GM12878 (cell line): Measurements from ENCODE around the gene SPINK4. TPM values are rescaled to one million over a fixed set of nuclear protein-coding genes. Genes with fewer than 3 reads are reported as not detected.

Experiments used
- ATAC-seq: fragments of 200-7000 bp; cut with Tn5 transposase; 3 replicates; pipeline ENCODE4 v1.9.1; 2020; ENCODE audit warnings: mild to moderate bottlenecking, moderate library complexity
- BruUV-seq: library from RNA; stranded (reverse); fragments of 400-500 nt; replicated peaks from 2 replicates; lab custom pipeline; 2021; lab: Mats Ljungman, UMichigan
- CTCF ChIA-PET: fragments of 300-600 bp; sonication (Branson Sonifier 250); formaldehyde crosslinking; extraction: SDS; loops from one replicate; lab custom pipeline; 2021; ENCODE audit warnings: inconsistent platforms; lab: Yijun Ruan, JAX
- POLR2A ChIA-PET: fragments of 350-600 bp; formaldehyde crosslinking; extraction: SDS; loops from one replicate; lab custom pipeline; 2021; ENCODE audit warnings: inconsistent platforms; lab: Charles Lee
- RAD21 ChIA-PET: fragments of 300-600 bp; sonication (Branson Sonifier 250); formaldehyde crosslinking; loops from one replicate; lab custom pipeline; 2023; ENCODE audit warnings: antibody characterized with exemption; ENCODE audit not compliant: unreplicated experiment; lab: Charles Lee
- SMC1A ChIA-PET: fragments of 300-600 bp; sonication (Branson Sonifier 250); formaldehyde crosslinking; loops from one replicate; lab custom pipeline; 2023; ENCODE audit not compliant: unreplicated experiment, uncharacterized antibody; lab: Charles Lee
- DNase-seq: peaks from one replicate; pipeline ENCODE4 v3.0.0-alpha.2; 2011; ENCODE audit warnings: low read depth, low spot score
- FAIRE-seq: peaks from 3 replicates; lab custom pipeline; 2011; peaks lifted over from hg19 to GRCh38; lab: Jason Lieb, UNC
- H2AFZ ChIP-seq: 2 replicates; pipeline ENCODE4 v1.6.0; 2011; ENCODE audit warnings: low read depth, low read length, control low read depth; ENCODE audit not compliant: control insufficient read depth
- H3K27ac ChIP-seq: 2 replicates; pipeline ENCODE4 v1.5.1; 2011; ENCODE audit warnings: control low read depth; ENCODE audit not compliant: control insufficient read depth, insufficient read depth
- H3K27me3 ChIP-seq, 2 experiments: replicated peaks in 1 of 2; 2 replicates each; pipeline versions ENCODE4 v1.6.0 to v1.6.1; 2011; ENCODE audit warnings: low read length in 1 of 2; ENCODE audit not compliant: control insufficient read depth in 2 of 2, insufficient read depth in 2 of 2
- H3K36me3 ChIP-seq, 2 experiments: 2 replicates each; pipeline ENCODE4 v1.5.1; 2011; ENCODE audit warnings: low read length in 1 of 2; ENCODE audit not compliant: control insufficient read depth in 2 of 2, insufficient read depth in 2 of 2
- H3K4me1 ChIP-seq: 2 replicates; pipeline ENCODE4 v1.6.1; 2011; ENCODE audit warnings: mild to moderate bottlenecking, low read length, moderate library complexity, mixed read lengths; ENCODE audit not compliant: control insufficient read depth, insufficient read depth
- H3K4me2 ChIP-seq: 2 replicates; pipeline ENCODE4 v1.6.0; 2011; ENCODE audit warnings: control low read depth; ENCODE audit not compliant: control insufficient read depth, insufficient read depth
- H3K4me3 ChIP-seq: fragments of 200-600 bp; sonication (generic); 2 replicates; pipeline ENCODE4 v1.5.1; 2016
- H3K79me2 ChIP-seq: 2 replicates; pipeline ENCODE4 v1.6.0; 2011; ENCODE audit warnings: low read length; ENCODE audit not compliant: control insufficient read depth, insufficient read depth
- H3K9ac ChIP-seq: 2 replicates; pipeline ENCODE4 v1.8.0; 2011; ENCODE audit warnings: low read length, control low read depth, mixed read lengths; ENCODE audit not compliant: control insufficient read depth, insufficient read depth
- H3K9me3 ChIP-seq: replicated peaks from 3 replicates; pipeline ENCODE4 v1.5.1; 2011; ENCODE audit warnings: mild to moderate bottlenecking, low read length; ENCODE audit not compliant: control insufficient read depth, insufficient read depth
- H4K20me1 ChIP-seq: 2 replicates; pipeline ENCODE4 v1.6.0; 2011; ENCODE audit not compliant: control insufficient read depth, insufficient read depth
- BCL11A ChIP-seq: IDR thresholded peaks from 2 replicates; pipeline ENCODE4 v1.6.1; 2011; ENCODE audit warnings: low read depth, low read length
- CHD4 ChIP-seq: fragments of 200-600 bp; sonication (generic); IDR thresholded peaks from 2 replicates; pipeline ENCODE4 v1.6.1; 2016; ENCODE audit warnings: mild to moderate bottlenecking
- HDAC6 ChIP-seq: fragments of 200-600 bp; sonication (generic); IDR thresholded peaks from one replicate; pipeline ENCODE4 v1.8.0; 2017; ENCODE audit warnings: antibody characterized with exemption; ENCODE audit not compliant: unreplicated experiment
- KAT2A ChIP-seq: conservative IDR thresholded peaks from 2 replicates; pipeline ENCODE4 v1.6.1; 2011; ENCODE audit warnings: low read depth, low read length; ENCODE audit not compliant: control insufficient read depth
- LARP7 ChIP-seq: fragments of 450-650 bp; IDR thresholded peaks from 2 replicates; pipeline ENCODE4 v1.6.1; 2017; ENCODE audit warnings: mild to moderate bottlenecking
- PAX8 ChIP-seq: fragments of 450-650 bp; IDR thresholded peaks from 2 replicates; pipeline ENCODE4 v1.6.1; 2017; ENCODE audit warnings: mild to moderate bottlenecking, moderate library complexity
- PML ChIP-seq: IDR thresholded peaks from 2 replicates; pipeline ENCODE4 v1.6.1; 2012; ENCODE audit warnings: low read length, inconsistent platforms
- RBBP5 ChIP-seq: fragments of 200-600 bp; sonication (generic); conservative IDR thresholded peaks from 2 replicates; pipeline ENCODE4 v1.6.1; 2016
- RFX5 ChIP-seq: IDR thresholded peaks from 2 replicates; pipeline ENCODE4 v1.6.1; 2011; ENCODE audit warnings: low read depth, low read length, improper control_type of control experiment
- SIX5 ChIP-seq: IDR thresholded peaks from 2 replicates; pipeline ENCODE4 v1.6.1; 2011; ENCODE audit warnings: mild to moderate bottlenecking, low read depth, low read length, moderate library complexity; ENCODE audit not compliant: severe bottlenecking
- SUPT20H ChIP-seq: IDR thresholded peaks from 2 replicates; pipeline ENCODE4 v1.6.1; 2011; ENCODE audit warnings: low read depth, mild to moderate bottlenecking, low read length, moderate library complexity, borderline replicate concordance; ENCODE audit not compliant: control insufficient read depth
- ZNF384 ChIP-seq: IDR thresholded peaks from 2 replicates; pipeline ENCODE4 v1.6.1; 2012; ENCODE audit warnings: low read depth, mild to moderate bottlenecking, low read length, improper control_type of control experiment, borderline replicate concordance
- ZNF622 ChIP-seq: fragments of 450-650 bp; IDR thresholded peaks from 2 replicates; pipeline ENCODE4 v1.6.1; 2017; ENCODE audit warnings: mild to moderate bottlenecking, inconsistent platforms
- WGBS: methylation state at CpG from one replicate; pipeline ENCODE4 v1.1.6; 2016; ENCODE audit warnings: low lambda C conversion rate; ENCODE audit not compliant: insufficient replicate concordance, insufficient coverage; ENCODE audit errors: missing lambda C conversion rate; 5-methylcytosine and 5-hydroxymethylcytosine counted together
- in situ Hi-C: fragments of 300-500 bp; cut with MboI; formaldehyde crosslinking; loops from 9 replicates; pipeline ENCODE4 v1.14.3; 2018; ENCODE audit warnings: mixed read lengths
- intact Hi-C: fragments of 100-400 bp; cut with micrococcal nuclease; formaldehyde crosslinking; loops from one replicate; pipeline ENCODE4 v1.14.2; 2022; ENCODE audit not compliant: unreplicated experiment
- polyA plus RNA-seq, 11 experiments: library from polyadenylated mRNA; depleted of rRNA in 4 of 11; unstranded in 6 of 11; stranded (reverse) in 5 of 11; fragments of >200 nt; fragmentation: Nextera tagmentation in 4 of 11; fragmentation: Illumina TruSeq in 1 of 11; extraction: Ambion mirVana in 4 of 11; extraction: Trizol in 1 of 11; gene quantifications; 1 replicate in 1 of 11; 2 replicates in 10 of 11; pipeline versions ENCODE4 v1.2.1 to v1.2.3, GENCODE V29; 2011 to 2016; ENCODE audit warnings: inconsistent platforms in 2 of 11, missing spikeins in 2 of 11, low read depth in 1 of 11
- total RNA-seq, 4 experiments: library from RNA; depleted of rRNA in 3 of 4; stranded (reverse); fragments of >200 nt in 3 of 4; fragmentation: Illumina TruSeq in 1 of 4; extraction: Trizol in 1 of 4; gene quantifications; 2 replicates each; pipeline versions ENCODE4 v1.2.1 to v1.2.3, GENCODE V29; 2013 to 2021

SPINK4 gene
- total and polyA plus RNA-seq, 10 of the 15 experiments (the other 5 are each of a cell fraction or from before 2014, with no cell fraction given) = not detected

DNA sequence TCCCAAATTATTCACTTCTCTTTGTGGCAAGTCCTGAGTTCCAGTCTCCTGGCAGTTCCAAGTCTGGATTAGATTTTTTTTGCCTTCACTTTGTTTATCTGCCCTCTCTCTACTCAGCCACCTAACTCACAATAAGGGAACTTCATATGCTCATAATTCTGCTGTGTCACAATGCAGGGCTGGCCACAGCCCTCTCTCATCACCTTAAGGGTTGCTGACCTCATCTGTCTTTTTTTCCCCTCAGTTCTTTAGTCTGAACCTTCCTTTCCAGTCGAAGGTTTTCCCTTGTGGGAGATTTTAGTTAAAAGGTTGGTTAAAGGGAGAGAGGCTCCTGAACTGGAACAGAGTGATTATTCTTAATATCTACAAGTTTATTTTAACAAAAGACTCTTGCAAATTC is 20.4 kb downstream of the SPINK4 start:
- no peak for ATAC-seq
- H3K4me3 ChIP-seq = no peak overlapping the region
- H3K36me3 ChIP-seq = peaks cover 10 to 29% of the 10 kb centered on the region in 2 experiments
- no peak overlapping the region for H3K27ac ChIP-seq
- no peaks in the 10 kb centered on the region for H3K4me1 ChIP-seq
- no peaks in the 10 kb centered on the region for H3K9me3 ChIP-seq
- CTCF ChIA-PET = no interaction called here
- intact Hi-C loops (no loop called here), in situ Hi-C loops (no loop called here)
- BruUV-seq = no TSS peak
- H3K4me2 ChIP-seq = no peak overlapping the region
- DNase-seq = no peak
- no peak for FAIRE-seq
- H3K79me2 ChIP-seq = peaks cover 42% of the 10 kb centered on the region
- no peaks in the 10 kb centered on the region for H4K20me1 ChIP-seq
- SMC1A ChIA-PET = no interaction called here
- no peaks in the 10 kb centered on the region for H3K27me3 ChIP-seq
- POLR2A ChIA-PET = no interaction called here
- H2AFZ ChIP-seq = no peak overlapping the region
- 24% methylated on average over 1 of the region's 1 CpG for WGBS
- no peak overlapping the region for H3K9ac ChIP-seq
- RAD21 ChIA-PET = no interaction called here
- TF ChIP-seq PAX8 (no peak), HDAC6 (no peak), PML (no peak), BCL11A (no peak), LARP7 (no peak), ZNF622 (no peak), RFX5 (no peak), SIX5 (no peak), RBBP5 (no peak), SUPT20H (no peak), CHD4 (no peak), KAT2A (no peak), ZNF384 (no peak)
